Measurements from ENCODE around the gene CDC6.

The CDC6 gene

DNA sequence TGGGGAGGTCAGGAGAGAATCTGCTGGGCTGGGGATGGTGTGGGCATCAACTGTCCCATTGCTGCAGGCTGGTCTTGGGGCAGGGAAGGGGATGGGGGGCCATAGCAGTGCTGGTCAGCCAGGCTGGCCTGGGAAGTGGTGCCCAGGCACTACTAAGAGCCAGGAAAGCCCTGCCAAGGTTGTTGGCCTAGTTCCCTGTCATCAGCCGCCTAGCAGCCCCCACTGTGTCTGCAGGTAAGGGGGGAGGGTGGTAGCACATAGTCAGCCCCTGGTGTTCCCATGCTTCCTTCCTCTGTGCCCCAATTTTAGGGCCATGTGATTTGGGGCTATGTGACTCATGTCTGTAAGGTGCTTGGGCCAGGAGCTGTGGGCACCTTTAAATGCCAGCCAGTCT is 59.1 kb downstream of the CDC6 start:
- no peak overlapping the region for H3K27ac ChIP-seq
- no peak for TF ChIP-seq ZFX (IDR thresholded peaks at IDR 0.05)
- TF ChIP-seq, protein P1, sequence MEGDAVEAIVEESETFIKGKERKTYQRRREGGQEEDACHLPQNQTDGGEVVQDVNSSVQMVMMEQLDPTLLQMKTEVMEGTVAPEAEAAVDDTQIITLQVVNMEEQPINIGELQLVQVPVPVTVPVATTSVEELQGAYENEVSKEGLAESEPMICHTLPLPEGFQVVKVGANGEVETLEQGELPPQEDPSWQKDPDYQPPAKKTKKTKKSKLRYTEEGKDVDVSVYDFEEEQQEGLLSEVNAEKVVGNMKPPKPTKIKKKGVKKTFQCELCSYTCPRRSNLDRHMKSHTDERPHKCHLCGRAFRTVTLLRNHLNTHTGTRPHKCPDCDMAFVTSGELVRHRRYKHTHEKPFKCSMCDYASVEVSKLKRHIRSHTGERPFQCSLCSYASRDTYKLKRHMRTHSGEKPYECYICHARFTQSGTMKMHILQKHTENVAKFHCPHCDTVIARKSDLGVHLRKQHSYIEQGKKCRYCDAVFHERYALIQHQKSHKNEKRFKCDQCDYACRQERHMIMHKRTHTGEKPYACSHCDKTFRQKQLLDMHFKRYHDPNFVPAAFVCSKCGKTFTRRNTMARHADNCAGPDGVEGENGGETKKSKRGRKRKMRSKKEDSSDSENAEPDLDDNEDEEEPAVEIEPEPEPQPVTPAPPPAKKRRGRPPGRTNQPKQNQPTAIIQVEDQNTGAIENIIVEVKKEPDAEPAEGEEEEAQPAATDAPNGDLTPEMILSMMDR (conservative IDR thresholded peaks at IDR 0.05) = no peak

DNA sequence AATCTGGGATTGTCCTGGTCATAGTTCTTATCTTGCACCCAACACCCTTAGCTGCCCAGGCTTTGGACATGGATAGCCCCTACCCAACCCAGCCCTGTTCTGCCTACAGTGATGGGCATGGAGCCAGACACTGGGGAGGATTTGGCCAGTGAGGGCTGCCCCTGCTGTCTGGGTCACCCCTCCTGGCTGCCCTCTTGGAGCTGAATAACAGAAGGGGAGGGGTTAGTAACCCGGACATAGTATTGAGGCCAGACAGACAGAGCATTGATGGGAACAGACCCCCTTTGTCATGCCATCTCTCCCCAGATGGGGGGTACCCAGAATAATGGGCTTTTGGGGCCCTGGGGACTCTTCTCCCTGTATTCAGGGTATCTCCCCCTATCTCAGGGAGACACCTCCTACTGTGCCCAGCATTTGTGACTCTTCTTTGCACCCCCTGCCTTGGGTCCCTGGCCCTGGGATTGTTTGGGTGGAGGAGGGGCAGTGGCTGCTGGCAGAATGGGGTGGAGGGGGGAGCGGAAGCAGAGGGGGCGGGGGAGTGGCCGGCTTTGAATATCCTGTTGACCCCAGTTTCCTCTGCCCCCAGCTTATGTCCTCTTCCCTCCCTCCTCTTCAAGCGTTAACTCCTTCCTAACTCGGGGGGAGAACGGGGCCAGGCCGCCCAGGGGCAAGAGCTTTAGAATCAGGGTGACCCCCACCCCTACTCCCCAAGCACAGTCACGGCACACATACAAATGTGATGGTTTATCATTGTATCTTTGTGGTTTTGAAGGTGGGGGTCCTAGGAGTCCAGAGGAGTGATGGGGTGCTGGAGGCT is 59.8 kb downstream of the CDC6 start:
- TF ChIP-seq ZFX (IDR thresholded peaks at IDR 0.05) = no peak
- TF ChIP-seq, protein P1 (conservative IDR thresholded peaks at IDR 0.05) = no peak
- H3K27ac ChIP-seq = no peak overlapping the region

DNA sequence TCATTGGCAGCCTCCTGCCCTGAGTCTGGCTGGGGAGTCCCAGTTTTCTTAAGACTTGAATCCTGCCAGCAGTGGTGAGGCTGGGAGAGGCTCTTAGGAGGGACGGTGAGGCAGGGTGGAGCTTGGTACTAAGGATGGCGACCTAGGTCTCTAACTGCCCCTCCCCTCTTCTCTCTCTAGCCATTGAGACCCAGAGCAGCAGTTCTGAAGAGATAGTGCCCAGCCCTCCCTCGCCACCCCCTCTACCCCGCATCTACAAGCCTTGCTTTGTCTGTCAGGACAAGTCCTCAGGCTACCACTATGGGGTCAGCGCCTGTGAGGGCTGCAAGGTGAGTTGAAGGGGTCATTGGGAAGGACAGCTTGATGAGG is 60.4 kb downstream of the CDC6 start:
- no peak overlapping the region for H3K27ac ChIP-seq
- no peak for TF ChIP-seq ZFX (IDR thresholded peaks at IDR 0.05)
- TF ChIP-seq, protein P1 (conservative IDR thresholded peaks at IDR 0.05) = no peak

DNA sequence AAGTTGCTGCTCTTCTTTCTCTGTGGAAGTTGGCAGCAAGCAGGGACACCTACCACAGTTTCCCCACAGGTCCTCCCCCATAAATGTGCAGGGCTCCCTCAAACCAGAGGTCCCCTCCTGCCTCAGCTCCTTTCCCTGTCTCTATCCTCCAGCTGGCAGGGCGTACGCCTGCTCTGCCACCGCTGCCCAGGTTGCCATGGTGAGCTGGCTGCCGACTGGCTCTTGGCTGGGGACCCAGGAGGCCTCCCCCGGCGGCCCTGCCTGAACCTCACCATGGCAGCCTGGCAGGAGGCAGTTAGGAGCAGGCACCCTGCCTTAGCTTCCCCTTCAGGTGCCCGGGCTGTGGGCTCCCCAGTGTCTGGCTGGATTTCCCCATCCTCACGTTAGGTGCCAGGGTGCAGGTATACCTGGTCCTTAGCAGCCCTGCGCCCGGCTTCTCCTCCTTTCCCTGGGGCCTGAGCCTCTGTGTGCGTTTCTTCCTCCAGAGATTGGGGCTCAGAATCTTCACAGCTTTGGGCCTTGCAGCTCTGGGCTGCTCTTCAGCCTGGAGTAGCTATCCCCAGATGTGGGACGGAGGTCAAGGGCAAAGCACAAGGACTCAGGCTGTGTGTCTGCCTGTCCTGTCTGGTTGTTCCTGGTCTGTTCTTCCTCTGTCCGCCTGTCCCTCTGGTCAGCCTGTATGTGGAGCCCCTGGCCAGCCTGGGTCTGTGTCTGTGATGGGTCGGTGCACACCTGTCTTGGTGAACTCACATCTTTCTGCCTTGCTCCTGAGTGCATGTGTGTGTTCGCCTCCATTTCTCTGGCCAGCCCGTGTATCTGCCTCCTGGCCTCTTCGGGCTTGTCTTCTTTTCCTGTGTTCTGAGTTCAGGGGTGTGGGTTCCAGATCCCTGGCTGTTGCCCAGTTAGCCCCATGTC is 61.1 kb downstream of the CDC6 start:
- no peak for TF ChIP-seq ZFX (IDR thresholded peaks at IDR 0.05)
- TF ChIP-seq, protein P1 (conservative IDR thresholded peaks at IDR 0.05) = no peak
- H3K27ac ChIP-seq = no peak overlapping the region

DNA sequence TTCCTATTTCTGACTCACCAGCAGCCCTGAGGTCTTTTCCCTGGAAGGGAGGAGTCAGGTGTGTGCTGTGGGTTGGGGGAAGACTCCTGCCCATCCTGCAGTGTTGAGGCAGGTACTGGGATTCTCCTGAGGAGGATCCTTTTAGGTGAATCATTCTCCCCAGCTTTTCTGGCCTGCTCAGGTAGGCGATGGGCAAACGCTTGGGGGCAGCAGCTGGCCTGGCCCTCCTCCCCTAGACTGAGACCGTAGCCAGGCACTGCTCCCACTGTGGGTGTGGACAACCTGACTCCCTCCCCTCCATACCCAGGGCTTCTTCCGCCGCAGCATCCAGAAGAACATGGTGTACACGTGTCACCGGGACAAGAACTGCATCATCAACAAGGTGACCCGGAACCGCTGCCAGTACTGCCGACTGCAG is 61.8 kb downstream of the CDC6 start:
- no peak overlapping the region for H3K27ac ChIP-seq
- TF ChIP-seq, protein P1 (conservative IDR thresholded peaks at IDR 0.05) = no peak

DNA sequence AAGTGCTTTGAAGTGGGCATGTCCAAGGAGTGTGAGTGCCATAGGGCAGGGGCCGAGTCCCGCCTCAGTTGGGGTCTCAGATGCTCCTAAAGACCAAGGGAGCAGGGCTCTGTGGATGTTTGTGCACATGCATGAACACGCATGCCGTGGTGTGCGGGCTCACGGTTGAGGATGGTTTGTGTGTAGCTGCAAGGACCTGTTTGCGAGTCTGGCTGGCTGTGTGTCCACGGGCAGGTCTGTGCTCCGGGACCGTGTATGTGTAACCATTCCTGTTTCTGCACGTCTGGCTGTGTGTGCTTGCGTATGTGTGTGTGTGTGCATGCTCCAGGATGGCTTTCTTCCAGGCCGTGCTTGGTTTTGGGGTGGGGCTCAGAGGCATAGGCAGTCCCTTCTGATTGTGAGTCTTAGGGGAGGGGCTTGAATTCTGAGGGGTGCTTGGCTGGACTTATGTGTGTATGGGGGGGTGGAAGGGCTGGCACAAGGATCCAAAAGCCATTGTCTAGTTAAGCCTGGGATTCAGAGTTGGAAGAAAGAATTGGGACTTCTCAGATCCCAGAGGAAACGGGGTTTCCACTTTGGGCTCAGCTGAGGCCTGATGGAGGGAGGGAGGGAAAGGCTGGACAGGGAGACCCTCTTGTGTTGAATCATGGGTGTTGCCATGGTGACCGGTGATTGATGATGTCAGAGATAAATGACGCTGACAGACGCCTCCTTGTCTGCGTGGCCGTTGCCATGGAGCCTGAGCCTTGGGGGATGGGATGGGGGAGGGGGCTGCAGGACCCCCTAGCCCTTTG is 62.4 kb downstream of the CDC6 start:
- H3K27ac ChIP-seq = no peak overlapping the region
- TF ChIP-seq, protein P1 (conservative IDR thresholded peaks at IDR 0.05) = no peak
